Smooth muscle cell (in vitro differentiated cells): ENCODE data around the gene RAB17. TPM values are rescaled to one million over a fixed set of nuclear protein-coding genes. Genes with fewer than 3 reads are reported as not detected.

ENCODE experiments used
- DNase-seq: peaks from one replicate; lab custom pipeline; 2025; ENCODE audit not compliant: unreplicated experiment; lab: John Stamatoyannopoulos, UW
- H2AFZ ChIP-seq: fragments of 200-600 bp; sonication (generic); 2 replicates; pipeline ENCODE4 v1.6.0; 2016; ENCODE audit warnings: antibody characterized with exemption, low read depth, mild to moderate bottlenecking
- H3F3A ChIP-seq: fragments of 200-600 bp; sonication (generic); 2 replicates; pipeline ENCODE4 v1.6.0; 2017; ENCODE audit warnings: antibody characterized with exemption, low read depth
- H3K27ac ChIP-seq: fragments of 200-600 bp; sonication (generic); 2 replicates; pipeline ENCODE4 v1.5.1; 2016; ENCODE audit warnings: low read depth, mild to moderate bottlenecking
- H3K27me3 ChIP-seq: fragments of 200-600 bp; sonication (generic); 2 replicates; pipeline ENCODE4 v1.6.1; 2016; ENCODE audit warnings: low read depth, mild to moderate bottlenecking
- H3K36me3 ChIP-seq: fragments of 200-600 bp; sonication (generic); 2 replicates; pipeline ENCODE4 v1.5.1; 2016; ENCODE audit warnings: low read depth
- H3K4me1 ChIP-seq: fragments of 200-600 bp; sonication (generic); 2 replicates; pipeline ENCODE4 v1.5.1; 2016; ENCODE audit warnings: low read depth
- H3K4me2 ChIP-seq: fragments of 200-600 bp; sonication (generic); 2 replicates; pipeline ENCODE4 v1.6.0; 2016; ENCODE audit warnings: mild to moderate bottlenecking
- H3K4me3 ChIP-seq: fragments of 200-600 bp; sonication (generic); 2 replicates; pipeline ENCODE4 v1.5.1; 2016; ENCODE audit warnings: mild to moderate bottlenecking
- H3K79me2 ChIP-seq: fragments of 200-600 bp; sonication (generic); 2 replicates; pipeline ENCODE4 v1.6.0; 2016; ENCODE audit warnings: low read depth, mild to moderate bottlenecking
- H3K9ac ChIP-seq: fragments of 200-600 bp; sonication (generic); 2 replicates; pipeline ENCODE4 v1.6.0; 2016; ENCODE audit warnings: low read depth
- H3K9me3 ChIP-seq: fragments of 200-600 bp; sonication (generic); replicated peaks from 2 replicates; pipeline ENCODE4 v1.5.1; 2016; ENCODE audit warnings: low read depth
- H4K20me1 ChIP-seq: fragments of 200-600 bp; sonication (generic); 2 replicates; pipeline ENCODE4 v1.6.0; 2016; ENCODE audit warnings: low read depth
- WGBS: methylation state at CpG from one replicate; pipeline ENCODE4 v1.1.7; 2016; ENCODE audit warnings: low lambda C conversion rate; 5-methylcytosine and 5-hydroxymethylcytosine counted together
- polyA plus RNA-seq: library from polyadenylated mRNA; unstranded; fragments of >200 nt; fragmentation: Nextera tagmentation; extraction: Ambion mirVana; gene quantifications from 2 replicates; pipeline ENCODE4 v1.2.1, GENCODE V29; 2016
- total RNA-seq: library from RNA; depleted of rRNA; stranded (reverse); fragments of >200 nt; gene quantifications from 2 replicates; pipeline ENCODE4 v1.2.3, GENCODE V29; 2014
- TF ChIP-seq, protein P1 (sequence below): fragments of 200-600 bp; sonication (generic); IDR thresholded peaks from 2 replicates; pipeline ENCODE4 v1.5.1; 2017; ENCODE audit warnings: borderline replicate concordance, mild to moderate bottlenecking, antibody characterized with exemption; ENCODE audit not compliant: insufficient read depth, poor library complexity, severe bottlenecking

The RAB17 gene
- total and polyA plus RNA-seq, 2 experiments from 2014 or later: 0.69 to 1.4 TPM

DNA sequence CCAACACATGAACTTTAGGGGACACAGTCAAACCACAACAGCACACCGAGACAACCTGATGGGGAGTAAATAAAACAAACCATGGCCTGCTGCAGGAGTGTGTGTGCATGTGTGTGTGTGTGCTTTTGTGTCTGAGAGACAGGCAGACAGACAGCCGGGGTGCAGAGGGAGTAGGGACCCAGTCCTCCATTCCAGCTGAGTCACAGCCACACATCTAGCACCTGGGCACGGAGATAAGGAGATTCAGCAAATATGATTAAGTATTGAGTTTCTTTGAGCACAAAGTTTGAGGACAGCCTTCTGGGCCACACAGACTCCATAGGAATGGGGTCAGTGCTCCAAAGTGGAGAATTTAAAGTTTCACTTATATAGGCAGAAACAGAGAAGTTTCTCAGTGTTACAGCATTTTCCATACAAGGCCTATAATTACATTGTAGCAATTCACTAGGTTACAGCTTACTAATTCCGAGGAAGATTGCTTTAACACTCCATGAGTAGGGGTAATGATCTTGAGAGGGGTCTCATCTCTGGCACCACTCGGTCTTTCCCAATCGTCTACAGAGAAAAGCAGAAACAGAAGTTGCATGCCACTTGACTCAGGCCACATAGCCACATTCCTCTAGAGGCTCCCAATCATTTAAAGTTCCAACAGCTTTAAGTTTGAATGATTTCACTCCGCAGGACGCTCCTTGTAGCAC lies 55.0 kb downstream of the RAB17 start:
- 66% methylated on average over 8 of the region's 8 CpGs for WGBS
- H3K27ac ChIP-seq: peak overlapping the region; percentile 27
- no peaks in the 10 kb centered on the region for H3K36me3 ChIP-seq
- no peak overlapping the region for H3K9ac ChIP-seq
- no peak for DNase-seq
- no peaks in the 10 kb centered on the region for H4K20me1 ChIP-seq
- H2AFZ ChIP-seq: no peak overlapping the region
- no peak overlapping the region for H3K4me3 ChIP-seq
- TF ChIP-seq, protein P1, sequence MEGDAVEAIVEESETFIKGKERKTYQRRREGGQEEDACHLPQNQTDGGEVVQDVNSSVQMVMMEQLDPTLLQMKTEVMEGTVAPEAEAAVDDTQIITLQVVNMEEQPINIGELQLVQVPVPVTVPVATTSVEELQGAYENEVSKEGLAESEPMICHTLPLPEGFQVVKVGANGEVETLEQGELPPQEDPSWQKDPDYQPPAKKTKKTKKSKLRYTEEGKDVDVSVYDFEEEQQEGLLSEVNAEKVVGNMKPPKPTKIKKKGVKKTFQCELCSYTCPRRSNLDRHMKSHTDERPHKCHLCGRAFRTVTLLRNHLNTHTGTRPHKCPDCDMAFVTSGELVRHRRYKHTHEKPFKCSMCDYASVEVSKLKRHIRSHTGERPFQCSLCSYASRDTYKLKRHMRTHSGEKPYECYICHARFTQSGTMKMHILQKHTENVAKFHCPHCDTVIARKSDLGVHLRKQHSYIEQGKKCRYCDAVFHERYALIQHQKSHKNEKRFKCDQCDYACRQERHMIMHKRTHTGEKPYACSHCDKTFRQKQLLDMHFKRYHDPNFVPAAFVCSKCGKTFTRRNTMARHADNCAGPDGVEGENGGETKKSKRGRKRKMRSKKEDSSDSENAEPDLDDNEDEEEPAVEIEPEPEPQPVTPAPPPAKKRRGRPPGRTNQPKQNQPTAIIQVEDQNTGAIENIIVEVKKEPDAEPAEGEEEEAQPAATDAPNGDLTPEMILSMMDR: no peak
- no peaks in the 10 kb centered on the region for H3K9me3 ChIP-seq
- H3K4me1 ChIP-seq: no peaks in the 10 kb centered on the region
- no peaks in the 10 kb centered on the region for H3K27me3 ChIP-seq
- H3F3A ChIP-seq: peaks cover 20% of the 10 kb centered on the region
- H3K79me2 ChIP-seq: no peaks in the 10 kb centered on the region
- H3K4me2 ChIP-seq: no peak overlapping the region

DNA sequence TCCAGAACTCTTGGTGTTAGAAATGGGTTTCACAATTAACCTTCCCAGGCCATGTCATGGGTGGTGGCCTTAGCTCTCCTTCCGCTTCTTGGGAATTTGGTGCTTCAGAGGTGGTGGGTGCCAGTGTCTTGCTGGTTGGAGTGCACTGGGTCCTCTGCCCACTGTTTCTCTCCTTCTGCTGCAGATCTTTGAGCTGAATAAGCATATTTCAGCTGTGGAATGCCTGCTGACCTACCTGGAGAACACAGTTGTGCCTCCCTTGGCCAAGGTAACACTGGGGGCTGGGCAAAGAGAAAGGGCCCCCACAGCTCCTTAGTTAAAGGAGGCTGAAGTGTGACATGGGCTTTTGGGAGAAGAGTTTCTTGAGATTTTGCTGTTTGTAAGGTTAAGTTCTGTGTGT lies 56.2 kb downstream of the RAB17 start:
- no peaks in the 10 kb centered on the region for H3K79me2 ChIP-seq
- H3K36me3 ChIP-seq: no peaks in the 10 kb centered on the region
- no peaks in the 10 kb centered on the region for H3K27me3 ChIP-seq
- 100% methylated on average over 1 of the region's 1 CpG for whole genome bisulfite sequencing
- H3F3A ChIP-seq: peaks cover 20% of the 10 kb centered on the region
- H3K4me2 ChIP-seq: no peak overlapping the region
- H2AFZ ChIP-seq: no peak overlapping the region
- no peaks in the 10 kb centered on the region for H3K9me3 ChIP-seq
- no peak for DNase-seq
- H3K27ac ChIP-seq: peak overlapping the region; percentile 83
- TF ChIP-seq, protein P1: no peak
- no peaks in the 10 kb centered on the region for H4K20me1 ChIP-seq
- H3K4me3 ChIP-seq: no peak overlapping the region
- peak overlapping the region; percentile 9 for H3K9ac ChIP-seq
- H3K4me1 ChIP-seq: no peaks in the 10 kb centered on the region

DNA sequence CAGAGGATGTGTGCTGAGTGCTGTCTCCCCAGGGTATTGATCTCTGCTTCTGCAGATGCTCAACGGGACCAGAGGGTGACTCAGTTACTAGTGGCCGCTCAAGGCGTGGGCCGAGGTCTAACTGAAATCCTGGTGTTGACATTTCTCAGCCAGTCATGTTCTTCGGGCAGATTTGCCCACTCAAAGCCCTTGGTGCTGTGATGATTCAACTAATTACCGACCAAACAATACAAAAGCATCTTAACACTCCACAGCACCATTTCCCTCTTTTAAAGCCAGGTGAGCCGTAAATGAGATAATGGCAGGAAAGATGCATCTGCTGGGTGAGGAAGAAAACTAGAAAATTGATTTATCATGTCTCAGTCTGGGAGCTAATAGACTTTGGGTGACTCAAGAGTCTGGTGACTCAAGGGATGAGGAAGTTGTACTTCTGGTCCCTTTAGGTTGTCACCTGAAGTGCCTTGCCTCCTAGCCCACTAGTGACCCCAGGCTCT lies 56.8 kb downstream of the RAB17 start:
- peak overlapping the region; percentile 83 for H3K27ac ChIP-seq
- TF ChIP-seq, protein P1: no peak
- no peaks in the 10 kb centered on the region for H3K36me3 ChIP-seq
- peak overlapping the region; percentile 65 for H3K9ac ChIP-seq
- no peak overlapping the region for H3K4me3 ChIP-seq
- 18% methylated on average over 7 of the region's 7 CpGs for WGBS
- H3F3A ChIP-seq: peaks cover 20% of the 10 kb centered on the region
- H3K27me3 ChIP-seq: no peaks in the 10 kb centered on the region
- no peaks in the 10 kb centered on the region for H3K9me3 ChIP-seq
- H2AFZ ChIP-seq: no peak overlapping the region
- H4K20me1 ChIP-seq: no peaks in the 10 kb centered on the region
- H3K4me2 ChIP-seq: no peak overlapping the region
- H3K4me1 ChIP-seq: no peaks in the 10 kb centered on the region
- H3K79me2 ChIP-seq: no peaks in the 10 kb centered on the region
- DNase-seq: no peak

DNA sequence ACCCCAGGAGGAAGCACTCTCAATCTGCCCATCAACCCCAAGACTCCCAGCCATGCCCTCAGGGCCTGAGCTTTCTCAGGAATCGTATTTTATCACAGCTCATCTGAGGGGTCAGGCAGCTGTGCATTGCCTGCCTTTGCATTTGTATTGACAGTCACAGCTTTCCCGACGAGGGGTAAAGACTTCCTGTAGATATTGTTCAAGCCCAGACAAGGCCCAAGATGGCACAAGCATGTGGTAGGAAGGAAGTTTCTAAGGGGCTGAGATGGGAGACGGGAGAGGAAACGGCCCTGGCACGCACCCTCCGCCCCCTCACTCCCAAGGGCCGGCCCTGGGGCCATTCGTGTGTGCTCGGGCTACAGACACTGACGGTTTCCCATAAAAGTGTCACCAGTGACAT lies 58.4 kb downstream of the RAB17 start:
- no peaks in the 10 kb centered on the region for H4K20me1 ChIP-seq
- WGBS: 13% methylated on average over 11 of the region's 11 CpGs

More for the DNA sequence above, 58.4 kb downstream of the RAB17 start:
- Histone ChIP-seq H3K79me2 (no peaks in the 10 kb centered on the region), H3K4me3 (no peak overlapping the region), H2AFZ (no peak overlapping the region), H3K4me2 (peak overlapping the region; percentile 41), H3F3A (peaks cover 20% of the 10 kb centered on the region), H3K27ac (peak overlapping the region; percentile 83), H3K9ac (peak overlapping the region; percentile 40), H3K4me1 (no peaks in the 10 kb centered on the region), H3K36me3 (peaks cover 4% of the 10 kb centered on the region), H3K27me3 (no peaks in the 10 kb centered on the region), H3K9me3 (no peaks in the 10 kb centered on the region)
- TF ChIP-seq, protein P1: no peak
- DNase-seq: no peak
